HG03045 (cell line): ENCODE data around the gene NKD1.
"Not testable (repeated sequence)": the region's sequence is repeated elsewhere in the genome, so short reads cannot be mapped to it uniquely, and the experiment has no call there.

Experiments used
- ATAC-seq: cut with Tn5 transposase; IDR thresholded peaks from one replicate; pipeline ENCODE4 v1.9.1; 2021; ENCODE audit warnings: mild to moderate bottlenecking, moderate library complexity; ENCODE audit not compliant: unreplicated experiment

The NKD1 gene

GRCh38 chr16:50519602-50520001 lies 28.6 kb upstream of the NKD1 start:
- no peak for ATAC-seq

- ATAC-seq, result no peak
Measured at GRCh38 chr16:50520451-50521245, 27.5 kb upstream of the NKD1 start.

GRCh38 chr16:50521246-50521900 lies 26.8 kb upstream of the NKD1 start:
- ATAC-seq, result no peak

- no peak for ATAC-seq
Measured at GRCh38 chr16:50522324-50522723, 25.9 kb upstream of the NKD1 start.

- ATAC-seq, result no peak
Measured at GRCh38 chr16:50523710-50524109, 24.5 kb upstream of the NKD1 start.

GRCh38 chr16:50525262-50525661 lies 22.9 kb upstream of the NKD1 start:
- no peak for ATAC-seq

GRCh38 chr16:50525716-50526115 lies 22.5 kb upstream of the NKD1 start:
- no peak for ATAC-seq

GRCh38 chr16:50526249-50526648 lies 21.9 kb upstream of the NKD1 start:
- ATAC-seq, result no peak

- ATAC-seq, result no peak
Measured at GRCh38 chr16:50526796-50527195, 21.4 kb upstream of the NKD1 start.

- ATAC-seq, result no peak
Measured at GRCh38 chr16:50528820-50529219, 19.4 kb upstream of the NKD1 start.

GRCh38 chr16:50529334-50529733 lies 18.9 kb upstream of the NKD1 start:
- ATAC-seq, result no peak

GRCh38 chr16:50530277-50531236 lies 17.6 kb upstream of the NKD1 start:
- ATAC-seq, result no peak

GRCh38 chr16:50531359-50531758 lies 16.8 kb upstream of the NKD1 start:
- ATAC-seq, result no peak

- ATAC-seq, result no peak
Measured at GRCh38 chr16:50531901-50532300, 16.3 kb upstream of the NKD1 start.

GRCh38 chr16:50532576-50532975 lies 15.6 kb upstream of the NKD1 start:
- ATAC-seq, result no peak

GRCh38 chr16:50533317-50533716 lies 14.9 kb upstream of the NKD1 start:
- ATAC-seq, result no peak

- ATAC-seq, result no peak
Measured at GRCh38 chr16:50534091-50534490, 14.1 kb upstream of the NKD1 start.

GRCh38 chr16:50534556-50534955 lies 13.6 kb upstream of the NKD1 start:
- ATAC-seq, result no peak

- no peak for ATAC-seq
Measured at GRCh38 chr16:50534958-50535357, 13.2 kb upstream of the NKD1 start.

GRCh38 chr16:50535506-50536257 lies 12.5 kb upstream of the NKD1 start:
- ATAC-seq, result no peak

- ATAC-seq, result not testable (repeated sequence)
Measured at GRCh38 chr16:50536258-50536645, 11.9 kb upstream of the NKD1 start.
